Skin epidermis (tissue), 12 donors: ENCODE results near the gene NTRK2.
"Not testable (repeated sequence)": the region's sequence is repeated elsewhere in the genome, so short reads cannot be mapped to it uniquely, and the experiment has no call there.

Experiments used
- H3K27ac ChIP-seq, 21 experiments: fragments of 200-600 bp; sonication (generic) in 11 of 21; one replicate each; pipeline ENCODE4 v1.5.0; 2020; ENCODE audit warnings: mild to moderate bottlenecking in 3 of 21, inconsistent platforms in 2 of 21, moderate library complexity in 2 of 21
- H3K4me3 ChIP-seq, 7 experiments: fragments of 200-600 bp; sonication (generic) in 2 of 7; one replicate each; pipeline ENCODE4 v1.5.0; 2020; ENCODE audit warnings: inconsistent platforms in 2 of 7, mild to moderate bottlenecking in 2 of 7, moderate library complexity in 1 of 7

NTRK2 gene

DNA sequence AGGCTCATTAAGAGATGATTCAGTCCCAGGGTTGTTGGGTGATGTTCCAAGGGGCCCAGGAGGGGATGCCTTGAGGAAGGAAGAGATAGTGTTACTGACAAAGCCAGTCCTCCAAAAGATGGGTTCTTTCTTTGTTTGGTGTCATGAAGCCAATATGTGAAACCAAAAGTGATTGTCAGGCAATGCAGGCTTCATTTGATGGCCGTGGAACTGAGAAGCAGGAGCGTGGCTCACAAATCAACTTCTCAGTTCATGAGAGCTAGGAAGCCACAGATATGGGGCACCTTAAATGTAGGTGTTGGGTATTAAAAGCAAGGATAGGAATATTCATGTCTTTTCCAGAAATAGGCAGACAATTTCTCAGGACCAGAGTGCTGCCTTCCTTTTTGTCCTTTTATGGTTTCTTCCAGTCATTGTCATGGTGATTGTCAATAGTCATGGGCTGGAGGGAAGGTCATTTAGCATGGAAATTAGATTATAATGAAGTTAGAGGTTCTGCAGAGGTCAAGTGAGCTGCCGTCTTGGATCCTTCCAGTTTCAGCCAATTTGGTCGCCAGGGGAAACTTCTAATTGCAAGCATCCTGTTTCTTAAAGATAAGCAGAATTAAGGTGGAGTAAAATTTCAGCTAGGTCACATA lies 393.0 kb downstream of the NTRK2 start:
- Histone ChIP-seq H3K4me3 (no peak overlapping the region), H3K27ac (no peak overlapping the region)

DNA sequence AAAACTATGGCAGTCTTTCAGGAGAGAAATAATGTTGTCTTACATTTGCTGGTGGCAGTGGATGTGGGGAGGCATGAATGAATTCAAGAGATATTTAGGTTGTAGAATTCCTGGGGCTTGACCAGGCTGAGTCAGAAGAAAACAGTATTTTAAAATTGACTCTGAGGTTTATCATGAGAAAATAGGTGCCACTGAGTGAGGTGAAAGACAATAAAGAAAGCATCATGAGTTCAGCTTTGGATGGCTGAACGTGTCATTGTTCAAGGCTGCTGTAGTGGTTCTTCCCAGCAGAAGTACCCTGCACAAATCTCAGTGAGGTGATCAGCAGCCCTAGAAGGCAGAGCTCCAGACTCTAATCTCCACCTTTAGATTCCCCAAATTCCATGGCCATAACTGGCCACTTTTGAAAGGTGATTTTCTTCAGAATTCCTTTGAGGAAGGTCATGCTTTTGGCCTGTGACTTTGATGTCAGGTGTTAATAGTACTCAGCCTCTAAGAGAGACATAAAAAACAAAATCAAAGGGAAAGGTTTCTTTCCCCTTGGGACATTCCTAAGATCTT lies 395.4 kb downstream of the NTRK2 start:
- Histone ChIP-seq H3K4me3 (no peak overlapping the region), H3K27ac (no peak overlapping the region)

DNA sequence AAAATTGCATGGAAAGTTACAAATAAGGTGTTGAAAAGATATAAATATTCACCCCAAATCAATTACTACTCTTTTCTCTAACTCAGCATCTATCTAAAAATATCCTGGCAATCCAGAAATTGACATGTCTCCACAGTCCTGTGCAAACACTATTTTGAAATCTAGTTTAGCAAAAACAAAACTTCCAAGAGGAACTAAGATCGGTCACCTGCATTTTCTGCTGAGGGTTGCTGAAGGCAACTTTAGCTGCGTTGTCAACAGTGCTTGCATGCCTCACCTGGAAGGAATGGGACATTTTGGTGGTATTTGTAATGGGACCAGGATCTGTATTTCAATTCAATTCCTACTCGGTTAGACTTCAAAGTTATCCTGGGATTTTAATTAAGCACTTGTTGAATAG lies 398.3 kb downstream of the NTRK2 start:
- no peak overlapping the region for H3K4me3 ChIP-seq

DNA sequence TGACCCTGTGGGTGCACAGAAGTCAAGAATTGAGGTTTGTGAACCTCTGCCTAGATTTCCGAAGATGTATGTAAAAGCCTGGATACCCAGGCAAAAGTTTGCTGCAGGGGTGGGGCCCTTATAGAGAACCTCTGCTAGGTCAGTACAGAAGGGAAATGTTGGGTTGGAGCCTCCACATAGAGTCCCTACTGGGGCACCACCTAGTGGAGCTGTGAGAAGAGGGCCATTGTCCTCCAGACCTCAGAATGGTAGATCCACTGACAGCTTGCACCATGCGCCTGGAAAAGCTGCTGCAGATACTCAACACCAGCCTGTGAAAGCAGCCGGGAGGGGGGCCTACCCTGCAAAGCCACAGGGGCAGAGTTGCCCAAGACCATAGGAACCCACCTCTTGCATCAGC lies 399.9 kb downstream of the NTRK2 start:
- H3K27ac ChIP-seq, H3K4me3 ChIP-seq: not testable (repeated sequence)

More for the DNA sequence above, 398.3 kb downstream of the NTRK2 start:
- no peak overlapping the region for H3K27ac ChIP-seq
